Type B pancreatic cell (in vitro differentiated cells): ENCODE data around the gene C10orf95. TPM values are rescaled to one million over a fixed set of nuclear protein-coding genes. Genes with fewer than 3 reads are reported as not detected.

Experiments
- DNase-seq: peaks from one replicate; pipeline ENCODE4 v3.0.0; 2021; ENCODE audit warnings: mixed read lengths; ENCODE audit not compliant: unreplicated experiment; ENCODE audit errors: extremely low spot score
- H3K27ac Mint-ChIP-seq: 2 replicates; pipeline ENCODE4 v1.8.0; 2021; ENCODE audit warnings: mild to moderate bottlenecking, mixed read lengths
- H3K27me3 Mint-ChIP-seq: 2 replicates; pipeline ENCODE4 v1.8.0; 2021; ENCODE audit warnings: mixed read lengths
- H3K36me3 Mint-ChIP-seq: 2 replicates; pipeline ENCODE4 v1.8.0; 2021; ENCODE audit warnings: mixed read lengths
- H3K4me1 Mint-ChIP-seq: one replicate; pipeline ENCODE4 v1.8.0; 2021; ENCODE audit warnings: mixed read lengths; ENCODE audit not compliant: unreplicated experiment
- H3K4me3 Mint-ChIP-seq: 2 replicates; pipeline ENCODE4 v1.8.0; 2021; ENCODE audit warnings: mild to moderate bottlenecking, mixed read lengths
- H3K9me3 Mint-ChIP-seq: 2 replicates; pipeline ENCODE4 v1.8.0; 2021; ENCODE audit warnings: mixed read lengths
- CTCF ChIP-seq: fragments of 200-600 bp; sonication (generic); conservative IDR thresholded peaks from 2 replicates; pipeline ENCODE4 v1.5.0; 2021; ENCODE audit warnings: antibody characterized with exemption, mild to moderate bottlenecking
- total RNA-seq: library from RNA; stranded (reverse); gene quantifications from 2 replicates; pipeline ENCODE4 v1.2.1, GENCODE V29; 2021; ENCODE audit warnings: low replicate concordance

The C10orf95 gene
- total RNA-seq, 1 donor from 2014 or later: 0.75 TPM

- H3K27ac Mint-ChIP-seq: no peak overlapping the region
- no peak for TF ChIP-seq CTCF
- no peaks in the 10 kb centered on the region for H3K9me3 Mint-ChIP-seq
- peaks cover 8% of the 10 kb centered on the region for H3K4me1 Mint-ChIP-seq
- no peak for DNase-seq
- peaks cover 71% of the 10 kb centered on the region for H3K27me3 Mint-ChIP-seq
- H3K4me3 Mint-ChIP-seq: no peak overlapping the region
- H3K36me3 Mint-ChIP-seq: no peaks in the 10 kb centered on the region
Observed at GRCh38 chr10:102416695-102417094, 34.6 kb downstream of the C10orf95 start.

- Mint-ChIP-seq H3K27ac (no peak overlapping the region), H3K4me1 (peaks cover 10% of the 10 kb centered on the region), H3K4me3 (peak overlapping the region; percentile 42), H3K27me3 (peaks cover 75% of the 10 kb centered on the region), H3K9me3 (no peaks in the 10 kb centered on the region), H3K36me3 (no peaks in the 10 kb centered on the region)
- DNase-seq: peak; percentile 71
- no peak for TF ChIP-seq CTCF
Observed at GRCh38 chr10:102416283-102416682, 35.1 kb downstream of the C10orf95 start.

GRCh38 chr10:102414749-102415148, 36.6 kb downstream of the C10orf95 start:
- Mint-ChIP-seq H3K27me3 (peaks cover 79% of the 10 kb centered on the region), H3K36me3 (peaks cover under 1% of the 10 kb centered on the region), H3K27ac (no peak overlapping the region), H3K4me1 (peaks cover 14% of the 10 kb centered on the region), H3K4me3 (no peak overlapping the region), H3K9me3 (no peaks in the 10 kb centered on the region)
- no peak for TF ChIP-seq CTCF
- DNase-seq: peak; percentile 68

- Mint-ChIP-seq H3K27ac (no peak overlapping the region), H3K4me1 (peaks cover 18% of the 10 kb centered on the region), H3K4me3 (no peak overlapping the region), H3K27me3 (peaks cover 79% of the 10 kb centered on the region), H3K36me3 (peaks cover 4% of the 10 kb centered on the region), H3K9me3 (no peaks in the 10 kb centered on the region)
- no peak for TF ChIP-seq CTCF
- peak; percentile 66 for DNase-seq
Observed at GRCh38 chr10:102413806-102414561, 37.4 kb downstream of the C10orf95 start.

- peaks cover 4% of the 10 kb centered on the region for H3K36me3 Mint-ChIP-seq
- peaks cover 18% of the 10 kb centered on the region for H3K4me1 Mint-ChIP-seq
- no peak for TF ChIP-seq CTCF
- peak overlapping the region; percentile 31 for H3K27ac Mint-ChIP-seq
- H3K9me3 Mint-ChIP-seq: no peaks in the 10 kb centered on the region
- H3K27me3 Mint-ChIP-seq: peaks cover 77% of the 10 kb centered on the region
- H3K4me3 Mint-ChIP-seq: no peak overlapping the region
- no peak for DNase-seq
Observed at GRCh38 chr10:102413053-102413705, 38.2 kb downstream of the C10orf95 start.
